OCI-LY3 (cell line): ENCODE results near the gene NBEA.

Source experiments
- CTCF ChIP-seq: fragments of 200-600, 300-600 bp; sonication (generic); IDR thresholded peaks from 2 replicates; pipeline ENCODE4 v1.5.1; 2014; ENCODE audit warnings: antibody characterized with exemption, low read length, low read depth
- EZH2phosphoT487 ChIP-seq: fragments of 200-600 bp; shearing (Covaris generic); IDR thresholded peaks from 2 replicates; pipeline ENCODE4 v1.6.1; 2018; ENCODE audit warnings: antibody characterized with exemption, mixed run types, low read depth

GRCh38 chr13:35127466-35127865 is 185.4 kb downstream of the NBEA start:
- TF ChIP-seq CTCF (no peak), EZH2phosphoT487 (no peak)
